Fibroblast of skin of left biceps (primary cell): ENCODE data around the gene SCYGR3.
A peak's percentile ranks its signal among the peaks of the same experiment; 100 is the strongest.

Experiments
- DNase-seq, 2 experiments: peaks; one replicate each; pipeline ENCODE4 v3.0.0-alpha.2; 2013; ENCODE audit warnings: low read depth in 2 of 2

SCYGR3 gene

GRCh38 chr2:227614740-227615139, at the start of gene SCYGR3:
Gene SCYGR3, minus strand, starts transcription at chr2:227614840. Its CDS starts 0 bp downstream, at chr2:227614840.
- no peak for DNase-seq

- no peak for DNase-seq
These were observed 47.2 kb upstream of the SCYGR3 start for GRCh38 chr2:227661827-227662226.

- no peak for DNase-seq
These were observed 46.5 kb upstream of the SCYGR3 start for GRCh38 chr2:227661025-227661649.

- DNase-seq: no peak
These were observed 42.7 kb upstream of the SCYGR3 start for GRCh38 chr2:227657199-227657845.

GRCh38 chr2:227655454-227655853, 40.8 kb upstream of the SCYGR3 start:
- peak; percentile 29 to 43 for DNase-seq

GRCh38 chr2:227654426-227654825, 39.8 kb upstream of the SCYGR3 start:
- DNase-seq: no peak

- no peak for DNase-seq
These were observed 38.8 kb upstream of the SCYGR3 start for GRCh38 chr2:227653419-227653818.

GRCh38 chr2:227643990-227644551, 29.4 kb upstream of the SCYGR3 start:
- DNase-seq: no peak

- no peak for DNase-seq
These were observed 28.0 kb upstream of the SCYGR3 start for GRCh38 chr2:227642656-227643055.

GRCh38 chr2:227634201-227634600, 19.6 kb upstream of the SCYGR3 start:
- DNase-seq: no peak

GRCh38 chr2:227632827-227633226, 18.2 kb upstream of the SCYGR3 start:
- DNase-seq: no peak

GRCh38 chr2:227630322-227630721, 15.7 kb upstream of the SCYGR3 start:
- no peak for DNase-seq

GRCh38 chr2:227629435-227629834, 14.8 kb upstream of the SCYGR3 start:
- DNase-seq: no peak

GRCh38 chr2:227627769-227628168, 13.1 kb upstream of the SCYGR3 start:
- no peak for DNase-seq

- DNase-seq: no peak
These were observed 12.0 kb upstream of the SCYGR3 start for GRCh38 chr2:227626580-227627151.

GRCh38 chr2:227625420-227625819, 10.8 kb upstream of the SCYGR3 start:
- DNase-seq: no peak

- DNase-seq: peak; percentile 21 to 26
These were observed 8.6 kb upstream of the SCYGR3 start for GRCh38 chr2:227623226-227623625.

- no peak for DNase-seq
These were observed 2.9 kb upstream of the SCYGR3 start, which contains the start of gene SCYGR4 for GRCh38 chr2:227617316-227618230. Gene SCYGR4, plus strand, starts transcription at chr2:227617498. Its CDS starts 0 bp downstream, at chr2:227617498.

GRCh38 chr2:227616631-227617030, 2.0 kb upstream of the SCYGR3 start:
- no peak for DNase-seq

GRCh38 chr2:227615906-227616305, 1.3 kb upstream of the SCYGR3 start:
- no peak for DNase-seq

GRCh38 chr2:227615181-227615580, 541 bp upstream of the SCYGR3 start:
- no peak for DNase-seq

GRCh38 chr2:227614246-227614645, 394 bp downstream of the SCYGR3 start:
- DNase-seq: no peak
